K562 (cell line): ENCODE results near the gene AGAP3. TPM values are rescaled to one million over a fixed set of nuclear protein-coding genes. Genes with fewer than 3 reads are reported as not detected.
A peak's percentile ranks its signal among the peaks of the same experiment; 100 is the strongest.

Source experiments
- ARID3A ChIP-seq: IDR thresholded peaks from 2 replicates; pipeline ENCODE4 v1.6.1; 2012; ENCODE audit warnings: low read depth, low read length, improper control_type of control experiment, borderline replicate concordance
- C11orf30 ChIP-seq: fragments of 450-650 bp; IDR thresholded peaks from 2 replicates; pipeline ENCODE4 v1.6.1; 2016; ENCODE audit warnings: low read depth, mild to moderate bottlenecking
- CAMTA2 ChIP-seq: fragments of 250-450 bp; sonication (Bioruptor Pico); conservative IDR thresholded peaks from 2 replicates; pipeline ENCODE4 v1.5.1; 2022
- CBFA2T2 ChIP-seq: fragments of 450-650 bp; conservative IDR thresholded peaks from 2 replicates; pipeline ENCODE4 v1.6.1; 2017; ENCODE audit warnings: mild to moderate bottlenecking
- CBX3 ChIP-seq, 2 experiments: IDR thresholded peaks; 1 replicate in 1 of 2; 2 replicates in 1 of 2; pipeline ENCODE4 v1.6.1; 2012; ENCODE audit warnings: inconsistent platforms in 2 of 2, low read length in 2 of 2, borderline replicate concordance in 1 of 2, control low read depth in 1 of 2
- CREB3L1 ChIP-seq: fragments of 450-650 bp; IDR thresholded peaks from 2 replicates; pipeline ENCODE4 v1.6.1; 2014; ENCODE audit warnings: low read depth, mild to moderate bottlenecking, moderate library complexity, borderline replicate concordance
- DMBX1 ChIP-seq: fragments of 250-450 bp; sonication (Bioruptor Pico); IDR thresholded peaks from 2 replicates; pipeline ENCODE4 v1.8.0; 2022; ENCODE audit warnings: inconsistent platforms, mild to moderate bottlenecking, moderate library complexity, borderline replicate concordance
- ELK3 ChIP-seq: fragments of 450-650 bp; formaldehyde crosslinking; IDR thresholded peaks from 2 replicates; pipeline ENCODE4 v1.4.0; 2020; ENCODE audit warnings: mild to moderate bottlenecking
- KLF16 ChIP-seq: IDR thresholded peaks from 2 replicates; pipeline ENCODE4 v1.6.1; 2016; ENCODE audit warnings: antibody characterized with exemption
- RB1 ChIP-seq: fragments of 450-650 bp; IDR thresholded peaks from 2 replicates; pipeline ENCODE4 v1.6.1; 2017; ENCODE audit warnings: low read depth, mild to moderate bottlenecking
- RBBP5 ChIP-seq: fragments of 200-600 bp; sonication (generic); IDR thresholded peaks from 2 replicates; pipeline ENCODE4 v1.6.1; 2012; ENCODE audit warnings: borderline replicate concordance, mild to moderate bottlenecking, low read length, control low read depth, inconsistent platforms; ENCODE audit not compliant: insufficient read depth, poor library complexity, severe bottlenecking
- SUPT5H ChIP-seq: fragments of 450-650 bp; IDR thresholded peaks from 2 replicates; pipeline ENCODE4 v1.6.1; 2016
- TCFL5 ChIP-seq: fragments of 250-450 bp; sonication (Bioruptor Pico); conservative IDR thresholded peaks from 2 replicates; pipeline ENCODE4 v1.6.1; 2021; ENCODE audit warnings: mild to moderate bottlenecking, moderate library complexity, matching md5 sums
- U2AF2 ChIP-seq: fragments of 200-400 bp; formaldehyde crosslinking; optimal IDR thresholded peaks from 2 replicates; pipeline ENCODE3; 2017; ENCODE audit warnings: low read depth, mild to moderate bottlenecking, low read length
- ZNF165 ChIP-seq: fragments of 250-450 bp; sonication (Bioruptor Pico); IDR thresholded peaks from 2 replicates; pipeline ENCODE4 v1.4.0; 2020; ENCODE audit warnings: borderline replicate concordance
- ZNF3 ChIP-seq: fragments of 250-450 bp; sonication (Bioruptor Pico); IDR thresholded peaks from 2 replicates; pipeline ENCODE4 v1.5.0; 2021; ENCODE audit warnings: mild to moderate bottlenecking, moderate library complexity
- ZNF316 ChIP-seq: fragments of 450-650 bp; IDR thresholded peaks from 2 replicates; pipeline ENCODE4 v1.6.1; 2016
- ZNF395 ChIP-seq: fragments of 200-800 bp; sonication (Bioruptor generic); IDR thresholded peaks from 2 replicates; pipeline ENCODE4 v1.6.1; 2017; ENCODE audit warnings: missing genetic modification characterization, missing compliant biosample characterization
- ZNF830 ChIP-seq: fragments of 250-450 bp; sonication (Bioruptor Pico); IDR thresholded peaks from 2 replicates; pipeline ENCODE4 v1.5.0; 2021; ENCODE audit warnings: mild to moderate bottlenecking
- polyA plus RNA-seq, 8 experiments: library from polyadenylated mRNA; depleted of rRNA in 4 of 8; stranded (reverse) in 5 of 8; unstranded in 3 of 8; fragments of >200 nt; fragmentation: Nextera tagmentation in 2 of 8; fragmentation: Illumina TruSeq in 1 of 8; extraction: Ambion mirVana in 2 of 8; extraction: Trizol in 1 of 8; gene quantifications; 2 replicates each; pipeline versions ENCODE4 v1.2.1 to v1.2.3, GENCODE V29; 2011 to 2014; ENCODE audit warnings: inconsistent platforms in 1 of 8, missing spikeins in 1 of 8
- total RNA-seq, 7 experiments: library from RNA; depleted of rRNA in 6 of 7; stranded (reverse); fragments of >200 nt in 6 of 7; fragmentation: Illumina TruSeq in 2 of 7; extraction: Trizol in 2 of 7; gene quantifications; 2 replicates each; pipeline versions ENCODE4 v1.2.1 to v1.2.3, GENCODE V29; 2011 to 2021; ENCODE audit warnings: low replicate concordance in 1 of 7

Gene AGAP3
- total and polyA plus RNA-seq, 9 of the 15 experiments (the other 6 are each of a cell fraction or from before 2014, with no cell fraction given) = 3.4 to 208 (median 62.2) TPM

GRCh38 chr7:151038951-151039849 is 47.1 kb upstream of the AGAP3 start (continued):
- TF ChIP-seq C11orf30 = no peak; the same call in 1 of the 2 replicates
- 0 out of 2 replicates have a peak, but pooled peaks have one; percentile 17 for TF ChIP-seq ZNF316
- TF ChIP-seq ZNF395 = peak; percentile 92
- peak; percentile 60 for TF ChIP-seq CREB3L1
- peak in 1 of 2 experiments; percentile 43; a peak in 1 of 3 replicates for TF ChIP-seq CBX3 (IDR thresholded peaks at IDR 0.05; ENCODE audit: borderline replicate concordance in 1 of 2, low read length in 2 of 2)
- TF ChIP-seq U2AF2 = no peak
- TF ChIP-seq ZNF830 = no peak
- no peak for TF ChIP-seq ZNF3
- TF ChIP-seq CAMTA2 = no peak
- peak; percentile 43 for TF ChIP-seq RBBP5
- TF ChIP-seq ZNF165 (CRISPR knock-in tag) = peak; percentile 44; the same call in 1 of the 2 replicates
- TF ChIP-seq ARID3A = peak; percentile 47; the same call in 1 of the 2 replicates
- TF ChIP-seq RB1 = 0 out of 2 replicates have a peak, but pooled peaks have one; percentile 30
- TF ChIP-seq KLF16 = peak; percentile 83
- TF ChIP-seq SUPT5H = peak; percentile 48; the same call in 1 of the 2 replicates
- TF ChIP-seq TCFL5 (CRISPR knock-in tag) = no peak
- peak; percentile 90 for TF ChIP-seq CBFA2T2
- TF ChIP-seq ELK3 (CRISPR knock-in tag) = no peak
- TF ChIP-seq DMBX1 = no peak
